Stimulated activated CD4-positive, alpha-beta T cell treated with anti-CD3 and anti-CD28 coated beads, Interleukin-1b, Interleukin-23, amount 100 ng/mL, for 1 hour (primary cell): Measurements from ENCODE around the gene ANKS3.

ENCODE experiments used
- DNase-seq, 2 donors: peaks; one replicate each; pipeline ENCODE4 v3.0.0-alpha.2; 2020; ENCODE audit warnings: low read depth in 2 of 2

Gene ANKS3

GRCh38 chr16:4696172-4696904, 37.7 kb downstream of the ANKS3 start:
- no peak for DNase-seq

DNA sequence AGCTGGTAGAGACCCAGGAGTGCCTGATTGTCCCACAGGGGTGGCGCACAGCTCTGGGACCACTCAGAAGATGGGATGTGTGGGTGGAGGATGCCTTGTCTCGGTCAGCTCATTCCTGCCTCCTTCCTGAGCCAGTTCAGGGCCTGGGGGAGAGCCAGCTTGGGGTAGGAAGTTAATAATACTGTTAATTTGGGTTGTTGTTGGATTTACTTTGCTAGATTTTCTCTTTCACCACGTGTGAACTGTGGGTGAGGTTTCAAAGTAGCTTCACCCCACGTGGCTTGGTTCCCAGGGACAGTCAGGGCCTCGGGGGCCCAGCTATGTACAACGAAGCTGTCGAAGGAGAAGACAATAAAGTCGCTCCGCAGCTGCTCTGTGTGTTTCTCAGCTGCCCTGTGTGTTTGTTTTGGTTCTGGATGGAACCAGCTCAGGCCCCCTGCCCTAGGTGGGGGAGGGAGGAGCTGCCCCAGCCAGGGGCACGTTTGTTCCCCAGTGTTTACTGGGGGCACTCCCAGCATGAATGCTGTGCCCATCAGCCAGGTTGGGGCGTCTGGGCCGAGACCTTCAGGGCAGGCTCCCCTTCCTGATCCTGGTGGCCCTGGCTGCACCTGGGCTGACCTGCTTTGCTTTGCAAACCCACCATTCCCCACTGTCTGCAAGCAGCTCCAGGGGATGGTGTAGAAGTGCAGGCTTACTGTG, 38.4 kb downstream of the ANKS3 start:
- no peak for DNase-seq

GRCh38 chr16:4694642-4695451, 39.2 kb downstream of the ANKS3 start:
- DNase-seq: no peak

GRCh38 chr16:4693956-4694641, 40.0 kb downstream of the ANKS3 start:
- DNase-seq: peak in 1 of 2 donors; percentile 14

GRCh38 chr16:4693296-4693955, 40.6 kb downstream of the ANKS3 start, which contains the start of gene NUDT16L1:
Gene NUDT16L1, plus strand, starts transcription at chr16:4693562. Its CDS starts 165 bp downstream, at chr16:4693727.
- peak; percentile 92 to 94 for DNase-seq

DNA sequence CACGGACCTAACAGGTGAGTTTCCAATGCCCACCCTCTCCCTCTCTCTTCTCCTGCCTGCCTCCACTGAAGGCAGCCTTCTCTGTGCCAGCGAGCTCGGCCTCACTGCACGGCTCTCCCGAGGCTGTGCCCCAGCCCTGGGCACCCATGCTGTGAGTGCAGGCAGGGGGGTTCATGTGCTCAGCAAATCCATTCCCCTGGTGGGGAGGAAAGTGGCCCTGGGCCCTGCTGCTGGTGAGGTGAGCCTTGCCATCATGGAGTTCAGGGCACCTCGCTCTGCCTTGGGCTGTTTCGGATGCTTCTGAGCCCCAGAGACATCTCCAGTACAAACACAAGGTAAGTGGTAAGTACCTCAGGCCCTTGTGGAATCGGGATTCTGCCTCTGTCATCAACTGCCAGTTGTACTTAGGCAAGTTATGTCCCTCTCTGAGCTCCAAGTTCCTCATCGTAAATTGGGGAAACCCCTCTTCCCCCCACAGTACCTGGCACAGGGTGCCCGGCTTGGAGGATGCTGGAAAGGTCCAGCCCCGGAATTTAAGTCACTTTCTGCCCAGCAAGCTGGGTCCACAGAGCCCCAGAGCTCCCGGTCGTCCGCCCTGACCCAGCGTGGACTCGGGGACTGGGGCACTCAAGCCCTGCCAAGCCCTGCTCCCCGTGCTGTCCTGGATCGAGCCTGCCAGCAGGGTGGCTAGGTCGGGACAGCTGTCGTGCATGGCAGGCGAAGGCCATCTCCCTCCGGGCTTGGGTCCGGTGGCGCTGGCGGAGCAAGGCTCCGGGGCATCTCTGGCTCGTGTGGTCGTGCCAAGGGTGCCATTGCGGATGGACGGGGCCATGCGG, 41.4 kb downstream of the ANKS3 start:
- no peak for DNase-seq

DNA sequence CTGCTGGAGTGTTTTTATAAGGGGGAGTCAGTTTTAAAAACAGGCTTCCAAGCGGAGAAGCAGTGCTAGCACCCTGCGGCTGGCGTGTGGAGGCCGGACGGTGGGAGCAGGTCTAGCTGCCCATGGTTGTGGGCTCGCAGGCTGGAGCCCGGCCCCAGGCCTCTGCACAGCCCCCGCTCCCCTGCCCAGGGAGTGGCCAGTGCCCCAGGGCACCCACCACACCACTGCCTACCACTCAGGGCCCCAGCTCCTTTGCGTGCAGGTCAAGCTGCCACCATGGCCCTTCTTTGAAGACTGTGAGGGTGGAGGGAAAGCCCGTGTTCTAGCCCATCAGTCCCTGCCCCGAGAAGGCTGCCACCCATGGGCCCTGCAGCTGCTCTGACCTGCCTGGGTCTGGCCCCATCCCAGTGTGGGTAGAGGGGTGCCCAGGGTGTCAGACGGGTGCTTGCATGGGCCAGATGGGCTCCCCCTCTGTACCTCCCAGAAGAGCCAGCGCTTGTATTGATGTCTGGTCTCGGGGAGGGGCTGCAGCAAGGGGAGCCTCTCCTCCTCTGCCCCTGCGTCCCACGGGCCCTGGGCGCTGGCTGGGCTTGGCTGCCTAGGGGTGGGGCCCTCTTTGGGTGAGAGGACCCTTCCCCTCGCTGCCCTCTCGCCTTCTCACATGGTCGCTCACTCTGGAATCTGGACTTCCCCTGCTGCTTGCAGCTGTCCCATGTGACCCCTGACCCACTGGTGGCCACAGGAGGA, 42.2 kb downstream of the ANKS3 start:
- DNase-seq: no peak

- DNase-seq: no peak
These were observed 43.0 kb downstream of the ANKS3 start for GRCh38 chr16:4690946-4691665.

DNA sequence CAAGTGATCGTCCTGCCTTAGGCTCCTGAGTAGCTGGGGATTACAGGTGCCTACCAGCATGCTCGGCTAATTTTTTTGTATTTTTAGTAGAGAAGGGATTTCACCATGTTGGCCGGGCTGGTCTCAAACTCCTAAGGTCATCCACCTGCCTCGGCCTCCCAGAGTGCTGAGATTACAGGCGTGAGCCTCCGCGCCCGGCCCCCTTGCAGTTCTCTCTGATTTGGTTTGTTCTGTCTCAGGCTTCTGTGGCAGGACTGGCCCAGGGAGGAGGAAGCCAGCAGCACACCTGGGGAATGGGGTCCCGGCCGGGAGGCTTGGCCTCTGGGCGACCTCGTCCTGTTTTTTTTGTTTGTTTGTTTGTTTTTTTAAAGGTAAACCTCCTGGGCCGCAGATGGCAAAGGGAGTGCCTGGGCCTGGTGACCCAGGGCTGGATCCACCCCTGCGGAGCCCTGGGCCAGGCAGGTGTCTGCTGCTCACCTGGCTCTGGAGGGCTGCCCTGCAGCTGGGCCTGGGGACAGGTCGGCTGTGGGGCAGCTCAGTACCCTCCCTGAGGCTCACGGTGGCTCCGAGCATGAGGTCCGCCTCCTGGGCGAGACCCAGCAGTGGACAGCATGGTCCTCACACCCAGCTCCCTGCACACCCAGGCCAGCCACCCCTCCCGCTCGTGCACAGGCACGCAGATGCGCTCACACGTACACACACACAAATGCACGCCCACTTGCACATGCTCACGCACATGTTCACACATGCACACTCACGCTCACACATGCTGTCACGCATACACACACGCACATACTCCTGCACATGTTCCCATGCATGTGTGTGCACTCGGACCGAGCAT, 44.0 kb downstream of the ANKS3 start:
- no peak for DNase-seq

GRCh38 chr16:4689091-4689671, 44.9 kb downstream of the ANKS3 start:
- DNase-seq: no peak

DNA sequence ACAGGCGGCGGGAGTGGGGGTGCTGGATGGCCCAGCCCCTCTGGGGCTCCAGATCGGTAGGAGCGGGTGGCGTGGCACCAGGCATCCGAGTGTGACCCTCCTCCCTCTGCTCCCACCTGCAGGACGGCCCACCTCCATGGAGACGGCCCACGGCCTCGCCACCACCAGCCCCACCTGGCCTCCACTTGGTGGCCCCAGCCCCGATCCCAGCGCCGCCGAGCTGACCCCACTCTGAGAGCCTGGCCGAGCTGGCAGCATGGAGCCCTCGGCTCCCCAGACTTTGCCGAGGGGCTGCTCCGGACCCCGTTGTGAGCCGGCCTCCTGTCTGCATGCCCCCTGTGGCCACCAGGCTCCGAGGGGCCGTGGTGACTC, 45.4 kb downstream of the ANKS3 start:
- no peak for DNase-seq

GRCh38 chr16:4687946-4688673, 46.0 kb downstream of the ANKS3 start:
- DNase-seq: no peak

DNA sequence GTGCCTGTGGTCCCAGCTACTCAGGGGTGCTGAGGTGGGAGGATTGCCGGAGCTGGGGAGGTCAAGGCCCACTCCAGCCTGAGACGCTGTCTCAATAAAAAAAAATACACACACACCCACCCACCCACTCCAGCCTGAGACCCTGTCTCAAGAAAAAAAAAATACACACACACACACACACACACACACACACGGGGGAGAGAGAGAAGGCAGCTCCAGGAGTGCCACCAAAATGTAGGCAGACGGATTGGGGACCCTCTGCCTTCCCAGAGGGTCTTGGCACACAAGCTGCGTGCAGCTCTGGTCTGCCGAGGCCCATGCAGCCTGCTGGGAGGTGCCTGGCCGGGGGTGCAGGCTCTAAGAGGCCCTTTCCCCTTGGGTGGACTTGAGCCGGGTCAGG, 46.7 kb downstream of the ANKS3 start:
- DNase-seq: no peak

DNA sequence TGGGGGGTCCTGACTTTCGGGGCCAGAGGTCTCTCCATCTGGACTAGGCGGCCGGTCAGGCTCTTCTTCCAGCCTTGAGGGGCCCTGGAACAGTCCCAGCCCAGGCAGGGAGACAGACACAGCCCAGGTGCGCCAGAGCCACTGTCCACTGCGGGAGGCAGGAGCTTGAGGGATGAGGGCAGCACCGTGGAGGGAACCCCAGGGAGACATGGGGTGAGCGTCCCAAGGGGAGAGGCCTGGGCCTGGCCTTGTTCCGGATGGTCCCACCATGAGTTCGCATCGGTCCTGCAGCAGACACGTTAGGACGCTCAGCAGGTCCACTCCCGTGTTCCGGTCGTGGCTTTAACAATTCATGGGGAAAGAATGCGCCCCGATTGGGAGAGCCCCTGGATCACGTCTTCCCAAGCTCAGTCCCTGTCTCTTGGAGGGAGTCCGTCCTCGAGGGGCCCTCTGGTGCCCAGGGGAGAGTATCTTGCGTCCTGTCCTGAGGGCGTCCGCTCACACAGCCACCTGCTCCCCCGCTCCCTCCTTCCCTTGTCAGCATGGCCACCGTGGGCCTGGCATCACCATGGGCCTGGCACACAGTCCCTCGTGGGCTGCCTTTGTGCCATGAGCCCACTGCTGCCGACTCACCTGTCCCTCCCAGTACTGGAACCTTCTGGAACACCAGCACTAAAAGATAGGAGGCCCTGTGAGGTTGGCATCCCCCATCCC, 47.4 kb downstream of the ANKS3 start:
- DNase-seq: no peak

DNA sequence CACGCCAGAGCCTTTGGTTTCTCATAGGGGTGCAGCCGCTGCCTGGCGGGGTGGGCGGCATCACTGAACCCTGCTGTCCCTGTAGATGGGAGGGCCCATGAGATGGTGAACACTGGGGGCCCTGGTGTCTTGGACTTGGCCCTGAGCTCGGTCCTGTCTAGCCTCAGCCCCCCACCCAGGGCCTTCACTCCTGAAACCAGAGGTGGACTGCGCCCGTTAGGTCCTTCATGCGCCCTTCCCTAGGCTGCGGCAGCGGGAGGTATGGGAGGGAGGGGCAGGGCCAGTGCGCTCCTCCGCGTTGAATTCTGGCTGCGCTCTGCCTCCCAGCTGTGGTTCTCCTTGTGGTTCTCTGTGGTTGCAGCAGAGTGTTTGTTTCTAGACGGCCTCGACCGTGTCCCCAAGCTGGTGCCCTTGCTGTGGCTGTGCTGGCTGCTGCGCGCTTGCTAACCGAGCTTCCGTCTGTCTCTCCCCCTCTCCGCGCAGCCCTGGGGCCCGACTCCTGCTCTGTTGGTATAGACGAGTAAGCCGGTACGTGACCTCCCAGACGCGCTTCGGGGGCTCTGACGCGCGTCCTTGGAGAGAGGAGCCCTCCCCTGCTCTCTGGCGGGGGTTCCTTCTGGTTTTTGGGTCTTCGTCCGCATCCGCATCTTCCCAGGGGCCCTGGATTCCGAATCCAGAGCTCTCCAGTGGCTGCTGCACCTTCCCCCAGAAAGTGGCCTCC, 48.1 kb downstream of the ANKS3 start:
- no peak for DNase-seq

DNA sequence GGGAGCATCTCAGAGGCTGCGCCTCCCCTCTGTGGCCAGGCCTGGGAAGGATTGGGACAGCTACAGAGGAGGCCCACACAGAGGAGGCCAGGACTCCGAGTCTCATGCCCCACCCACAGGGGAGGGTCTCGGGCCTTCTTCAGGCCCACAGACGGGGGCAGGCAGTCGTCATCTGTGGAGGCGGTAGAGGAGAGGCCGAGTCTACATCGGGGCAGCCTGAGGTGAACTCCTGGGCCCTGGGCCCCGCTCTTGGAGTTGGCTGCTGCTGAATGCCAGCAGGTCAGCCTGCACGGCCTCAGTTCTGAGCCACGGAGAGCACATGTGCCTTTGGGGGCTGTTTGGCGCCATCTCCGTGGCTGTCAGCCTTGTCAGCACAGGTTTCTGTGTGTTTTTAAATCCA, 48.8 kb downstream of the ANKS3 start:
- DNase-seq: no peak
